Measurements from ENCODE around the gene SCRN1. TPM values are rescaled to one million over a fixed set of nuclear protein-coding genes. Genes with fewer than 3 reads are reported as not detected.

SCRN1 gene
- total RNA-seq, 1 experiment from 2014 or later: 116 TPM

DNA sequence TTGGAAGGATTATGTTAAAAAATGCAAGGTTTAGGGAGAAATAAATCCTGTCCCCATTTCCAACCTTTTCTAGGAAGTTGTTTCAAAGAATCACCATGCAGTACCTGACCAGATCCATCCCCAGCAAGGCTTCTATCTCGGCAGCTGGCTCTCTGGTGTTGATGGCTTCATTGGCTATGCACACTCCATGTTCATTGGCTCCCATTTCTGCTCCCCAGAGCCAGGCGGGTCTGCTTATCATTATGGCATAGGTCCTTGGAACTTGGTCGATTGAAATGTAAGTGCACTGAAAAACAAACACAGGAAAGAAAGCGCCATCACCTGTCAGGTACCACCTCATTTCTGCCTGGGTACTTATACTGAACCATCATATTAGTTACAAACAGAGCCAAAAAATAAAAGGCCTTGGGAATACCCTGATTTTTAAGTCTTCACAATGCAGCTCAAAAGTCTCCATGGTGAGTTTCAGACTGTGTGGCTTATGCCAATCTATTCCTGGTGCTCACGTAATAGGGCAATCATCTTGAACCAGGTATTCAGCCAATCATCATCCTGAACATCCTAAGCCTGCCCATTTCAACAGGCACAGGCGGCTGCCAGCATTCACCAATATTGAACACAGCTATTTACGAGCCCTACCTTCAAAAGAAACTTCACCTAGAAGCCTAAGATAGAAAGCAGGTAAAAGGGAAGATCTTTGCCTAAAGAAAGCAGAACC lies 34.4 kb downstream of the SCRN1 start:
- no peaks in the 10 kb centered on the region for H3K4me1 Mint-ChIP-seq (ENCODE audit: low read depth, unreplicated experiment)
- CTCF ChIA-PET: no interaction called here
- intact Hi-C loops (cut with micrococcal nuclease; ENCODE audit: unreplicated experiment): no loop called here
- H3K27me3 Mint-ChIP-seq (ENCODE audit: unreplicated experiment): no peaks in the 10 kb centered on the region
- no peak overlapping the region for H3K4me3 Mint-ChIP-seq (ENCODE audit: low read depth, unreplicated experiment)
- H3K9me3 Mint-ChIP-seq (ENCODE audit: low read depth, unreplicated experiment): no peaks in the 10 kb centered on the region
- BruUV-seq (replicated peaks): no TSS peak
- no peak overlapping the region for H3K27ac Mint-ChIP-seq (ENCODE audit: unreplicated experiment)
- TF ChIP-seq, protein P1, sequence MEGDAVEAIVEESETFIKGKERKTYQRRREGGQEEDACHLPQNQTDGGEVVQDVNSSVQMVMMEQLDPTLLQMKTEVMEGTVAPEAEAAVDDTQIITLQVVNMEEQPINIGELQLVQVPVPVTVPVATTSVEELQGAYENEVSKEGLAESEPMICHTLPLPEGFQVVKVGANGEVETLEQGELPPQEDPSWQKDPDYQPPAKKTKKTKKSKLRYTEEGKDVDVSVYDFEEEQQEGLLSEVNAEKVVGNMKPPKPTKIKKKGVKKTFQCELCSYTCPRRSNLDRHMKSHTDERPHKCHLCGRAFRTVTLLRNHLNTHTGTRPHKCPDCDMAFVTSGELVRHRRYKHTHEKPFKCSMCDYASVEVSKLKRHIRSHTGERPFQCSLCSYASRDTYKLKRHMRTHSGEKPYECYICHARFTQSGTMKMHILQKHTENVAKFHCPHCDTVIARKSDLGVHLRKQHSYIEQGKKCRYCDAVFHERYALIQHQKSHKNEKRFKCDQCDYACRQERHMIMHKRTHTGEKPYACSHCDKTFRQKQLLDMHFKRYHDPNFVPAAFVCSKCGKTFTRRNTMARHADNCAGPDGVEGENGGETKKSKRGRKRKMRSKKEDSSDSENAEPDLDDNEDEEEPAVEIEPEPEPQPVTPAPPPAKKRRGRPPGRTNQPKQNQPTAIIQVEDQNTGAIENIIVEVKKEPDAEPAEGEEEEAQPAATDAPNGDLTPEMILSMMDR (IDR thresholded peaks at IDR 0.05; ENCODE audit: unreplicated experiment): no peak
- DNase-seq: no peak
- H3K36me3 Mint-ChIP-seq (ENCODE audit: insufficient read depth, unreplicated experiment): peaks cover 40% of the 10 kb centered on the region

DNA sequence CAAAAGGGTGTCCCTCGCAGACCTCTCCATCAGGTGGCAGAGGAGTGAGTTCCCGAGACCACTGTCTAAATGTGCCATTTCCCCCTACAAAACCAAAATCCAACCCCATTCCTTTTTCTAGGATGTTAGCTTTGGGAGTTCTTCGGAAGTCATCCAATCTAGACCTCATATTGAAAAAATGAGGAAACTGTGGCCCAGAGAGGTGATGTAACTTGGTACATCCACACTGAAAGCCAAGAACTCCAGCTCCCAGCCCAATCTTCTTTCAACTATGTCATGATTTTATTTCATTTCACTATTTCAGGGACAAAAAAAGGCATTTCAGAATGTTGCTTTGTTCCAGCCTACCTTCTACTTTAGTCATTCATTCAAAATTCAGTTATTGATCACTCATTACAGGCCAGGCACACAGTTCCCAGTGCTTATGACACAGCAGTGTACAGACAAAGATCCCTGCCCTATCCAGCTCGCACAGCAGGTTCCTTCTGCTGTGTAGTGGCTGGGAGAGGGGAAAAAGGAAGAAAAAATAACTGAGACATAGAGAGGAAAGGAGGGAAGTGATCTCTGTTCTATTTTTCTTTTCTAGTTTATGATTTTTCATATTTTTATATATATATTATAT lies 35.8 kb downstream of the SCRN1 start:
- Mint-ChIP-seq H3K36me3 (ENCODE audit: insufficient read depth, unreplicated experiment) (peaks cover 47% of the 10 kb centered on the region), H3K27ac (ENCODE audit: unreplicated experiment) (peak overlapping the region; percentile 38), H3K4me1 (ENCODE audit: low read depth, unreplicated experiment) (no peaks in the 10 kb centered on the region), H3K27me3 (ENCODE audit: unreplicated experiment) (no peaks in the 10 kb centered on the region), H3K4me3 (ENCODE audit: low read depth, unreplicated experiment) (no peak overlapping the region), H3K9me3 (ENCODE audit: low read depth, unreplicated experiment) (no peaks in the 10 kb centered on the region)
- no peak for DNase-seq
- BruUV-seq (replicated peaks): no TSS peak
- CTCF ChIA-PET: interaction anchor here (0.9 to 1.3 kb wide), 2 partner anchors 75 to 122 kb away, joined by 3 to 4 read pairs; no protein-coding TSS in a partner anchor
- TF ChIP-seq, protein P1 (IDR thresholded peaks at IDR 0.05; ENCODE audit: unreplicated experiment): no peak
- intact Hi-C loops (cut with micrococcal nuclease; ENCODE audit: unreplicated experiment): no loop called here

DNA sequence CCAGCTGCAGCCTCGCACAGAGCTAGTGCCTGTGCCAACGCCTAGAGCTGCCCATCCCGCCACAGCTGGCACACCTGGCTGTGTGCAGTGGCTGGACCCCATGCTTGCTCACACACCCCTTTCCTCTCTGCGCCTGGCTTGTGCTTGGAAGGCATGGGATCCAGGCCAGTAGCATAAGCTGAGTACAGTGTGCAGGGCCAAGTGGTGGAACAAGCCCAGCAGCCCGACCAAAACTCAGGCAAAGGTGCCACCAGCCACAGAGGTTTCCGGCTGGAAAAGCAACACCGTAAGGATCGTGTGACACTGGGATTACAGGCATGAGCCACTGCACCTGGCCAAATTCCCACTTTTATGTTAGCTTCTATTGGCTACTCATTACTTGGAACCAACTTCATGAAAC lies 38.4 kb downstream of the SCRN1 start:
- peaks cover 10% of the 10 kb centered on the region for H3K4me1 Mint-ChIP-seq (ENCODE audit: low read depth, unreplicated experiment)
- H3K4me3 Mint-ChIP-seq (ENCODE audit: low read depth, unreplicated experiment): no peak overlapping the region
- H3K9me3 Mint-ChIP-seq (ENCODE audit: low read depth, unreplicated experiment): no peaks in the 10 kb centered on the region
- H3K27me3 Mint-ChIP-seq (ENCODE audit: unreplicated experiment): no peaks in the 10 kb centered on the region
- TF ChIP-seq, protein P1 (IDR thresholded peaks at IDR 0.05; ENCODE audit: unreplicated experiment): no peak
- CTCF ChIA-PET: interaction anchor here (0.6 kb wide), 1 partner anchor 700 kb away, joined by 4 read pairs; no protein-coding TSS in a partner anchor
- peaks cover 49% of the 10 kb centered on the region for H3K36me3 Mint-ChIP-seq (ENCODE audit: insufficient read depth, unreplicated experiment)
- no peak overlapping the region for H3K27ac Mint-ChIP-seq (ENCODE audit: unreplicated experiment)
- no TSS peak for BruUV-seq (replicated peaks)
- intact Hi-C loops (cut with micrococcal nuclease; ENCODE audit: unreplicated experiment): no loop called here
- DNase-seq: no peak

DNA sequence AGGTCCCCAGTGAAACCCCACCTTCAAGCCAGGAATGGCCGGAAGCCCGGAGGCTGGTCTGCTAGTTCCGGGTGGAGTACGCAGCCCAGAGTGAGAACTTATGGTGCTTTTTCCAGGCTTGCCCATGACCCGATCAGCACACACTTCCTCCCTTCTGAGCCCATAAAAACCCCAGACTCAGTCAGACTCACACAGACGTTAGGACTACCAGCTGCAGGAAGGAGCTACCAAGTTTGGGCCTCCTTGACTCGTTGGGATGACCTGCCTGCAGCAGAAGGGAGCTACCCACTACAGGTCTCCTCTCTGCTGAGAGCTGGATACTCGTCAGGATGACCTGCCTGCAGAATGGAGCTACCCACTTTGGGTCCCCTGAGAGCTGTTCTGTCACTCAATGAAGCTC lies 39.1 kb downstream of the SCRN1 start:
- H3K27ac Mint-ChIP-seq (ENCODE audit: unreplicated experiment): no peak overlapping the region
- H3K36me3 Mint-ChIP-seq (ENCODE audit: insufficient read depth, unreplicated experiment): peaks cover 49% of the 10 kb centered on the region
- CTCF ChIA-PET: interaction anchor here (0.5 to 0.6 kb wide), 3 partner anchors 10 to 108 kb away, joined by 3 to 4 read pairs (median 4); no protein-coding TSS in a partner anchor
- peaks cover 10% of the 10 kb centered on the region for H3K4me1 Mint-ChIP-seq (ENCODE audit: low read depth, unreplicated experiment)
- DNase-seq: no peak
- BruUV-seq (replicated peaks): no TSS peak
- intact Hi-C loops (cut with micrococcal nuclease; ENCODE audit: unreplicated experiment): no loop called here
- H3K4me3 Mint-ChIP-seq (ENCODE audit: low read depth, unreplicated experiment): no peak overlapping the region
- TF ChIP-seq, protein P1 (IDR thresholded peaks at IDR 0.05; ENCODE audit: unreplicated experiment): no peak
- H3K9me3 Mint-ChIP-seq (ENCODE audit: low read depth, unreplicated experiment): no peaks in the 10 kb centered on the region
- H3K27me3 Mint-ChIP-seq (ENCODE audit: unreplicated experiment): no peaks in the 10 kb centered on the region
